H1 (cell line): ENCODE results near the gene PITPNC1. TPM values are rescaled to one million over a fixed set of nuclear protein-coding genes. Genes with fewer than 3 reads are reported as not detected.

Experiments used
- BCL11A ChIP-seq, 2 experiments: IDR thresholded peaks; one replicate each; pipeline ENCODE4 v1.6.1; 2011; ENCODE audit warnings: low read depth in 2 of 2, low read length in 2 of 2, mild to moderate bottlenecking in 2 of 2
- CBX8 ChIP-seq: fragments of 300-800, 300-1000 bp; sonication (generic); IDR thresholded peaks from 2 replicates; pipeline ENCODE4 v1.7.1; 2016; ENCODE audit warnings: low read depth, low read length, borderline replicate concordance
- NRF1 ChIP-seq: IDR thresholded peaks from 2 replicates; pipeline ENCODE4 v1.6.1; 2011; ENCODE audit warnings: mild to moderate bottlenecking, low read depth, low read length, improper control_type of control experiment
- polyA plus RNA-seq, 7 experiments: library from polyadenylated mRNA; depleted of rRNA in 3 of 7; stranded (reverse) in 5 of 7; unstranded in 2 of 7; fragments of >200 nt in 5 of 7; fragments of 200-250 nt in 2 of 7; gene quantifications; 1 replicate in 5 of 7; 2 replicates in 1 of 7; 4 replicates in 1 of 7; pipeline versions ENCODE4 v1.2.1 to v1.2.3, GENCODE V29; 2011 to 2013; ENCODE audit warnings: missing spikeins in 2 of 7, mixed read lengths in 2 of 7
- total RNA-seq: library from RNA; stranded (reverse); fragmentation: NEBNext Ultra II Directional; extraction: Animal tissue kit (Norgen Biotek cat#: 25700); gene quantifications from 2 replicates; pipeline ENCODE4 v1.2.1, GENCODE V29; 2021

The PITPNC1 gene
- total and polyA plus RNA-seq, 2 of the 8 experiments (the other 6 are each of a cell fraction or from before 2014, with no cell fraction given) = 17.6 to 54.7 TPM

GRCh38 chr17:67655478-67656148 lies 278.5 kb downstream of the PITPNC1 start (continued):
- TF ChIP-seq BCL11A (IDR thresholded peaks at IDR 0.05; ENCODE audit: low read depth in 2 of 2, low read length in 2 of 2) (no peak), CBX8 (no peak), NRF1 (no peak)
- TF ChIP-seq, all 59 proteins: peak for 0
